ENCODE measurements around the gene OR10A5. TPM values are rescaled to one million over a fixed set of nuclear protein-coding genes. Genes with fewer than 3 reads are reported as not detected.

Gene OR10A5
- total and polyA plus RNA-seq, 2 of the 13 experiments (the other 11 are each of a cell fraction or from before 2014, with no cell fraction given) = not detected

DNA sequence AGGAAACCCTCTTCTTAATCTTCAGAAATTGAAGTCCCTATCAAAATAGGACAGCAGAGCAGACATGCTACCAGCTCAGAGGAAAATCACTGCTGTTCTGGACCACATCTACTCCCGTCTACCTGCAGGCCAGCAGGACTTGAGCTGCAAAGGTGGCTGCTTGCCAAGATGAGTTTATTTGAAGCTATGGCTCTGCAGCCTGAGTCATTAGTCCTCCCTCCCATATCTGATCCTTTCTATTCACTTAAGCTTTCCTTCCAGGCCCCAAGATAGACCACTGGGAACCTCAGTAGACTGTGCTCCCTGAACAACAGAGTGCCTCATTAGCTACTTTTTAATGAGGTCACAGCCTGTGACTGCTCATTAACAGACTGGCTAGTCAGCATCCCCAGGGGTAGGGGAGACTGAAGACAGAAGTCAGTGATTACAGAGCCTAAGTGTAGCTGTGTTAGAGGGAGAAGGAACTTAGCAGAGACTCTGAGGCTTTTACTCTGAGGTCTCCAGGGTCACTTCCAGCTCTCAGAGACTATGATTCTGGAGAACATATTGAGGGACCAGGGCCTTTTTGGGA, 10.6 kb downstream of the OR10A5 start:
- ChIA-PET CTCF (ENCODE audit: low intra/inter-chr PET ratio, low total read pairs) (no interaction called here), POLR2A (no interaction called here)
- Histone ChIP-seq H3K36me3 (replicated peaks in 1 of 2; ENCODE audit: control insufficient read depth in 1 of 2, insufficient read depth in 2 of 2, low read length in 2 of 2) (no peaks in the 10 kb centered on the region), H4K20me1 (ENCODE audit: insufficient read depth, low read length) (no peaks in the 10 kb centered on the region), H3K4me2 (ENCODE audit: low read depth, low read length) (no peak overlapping the region), H3K79me2 (ENCODE audit: insufficient read depth, low read length) (no peaks in the 10 kb centered on the region), H3K4me3 (replicated peaks in 1 of 3; ENCODE audit: insufficient read depth in 1 of 3, low read depth in 2 of 3, low read length in 3 of 3) (no peak overlapping the region), H3K4me1 (ENCODE audit: insufficient read depth, low read length) (no peaks in the 10 kb centered on the region), H3K9ac (ENCODE audit: insufficient read depth, low read depth, low read length) (no peak overlapping the region), H3K27me3 (ENCODE audit: control insufficient read depth in 1 of 2, insufficient read depth in 2 of 2, low read length in 2 of 2) (peaks cover 0 to 1% of the 10 kb centered on the region in 2 experiments; a peak in 1 of 5 replicates), H3K27ac (ENCODE audit: extremely low read length, insufficient read depth, low read length) (no peak overlapping the region), H3K9me3 (ENCODE audit: low read length) (0 out of 2 replicates have a peak, but pooled peaks cover 3% of the 10 kb centered on the region), H2AFZ (ENCODE audit: low read length) (no peak overlapping the region)
- ATAC-seq (no peak), DNase-seq (ENCODE audit: low spot score) (no peak), FAIRE-seq (no peak)
- in situ Hi-C loops (cut with HindIII; ENCODE audit: extremely low pct_ligation_motif_present, low pct_unique_long_range_greater_than_20kb) (no loop called here), intact Hi-C loops (cut with micrococcal nuclease; ENCODE audit: unreplicated experiment) (no loop called here)
- WGBS (ENCODE audit: low lambda C conversion rate) = 67% methylated on average over 1 of the region's 1 CpG
- BruUV-seq (replicated peaks) = no TSS peak
- no peak for TF ChIP-seq ZNF20 (CRISPR knock-in tag; IDR thresholded peaks at IDR 0.05)
- TF ChIP-seq NONO (IDR thresholded peaks at IDR 0.05) = no peak
- no peak for TF ChIP-seq NONO (CRISPR knock-in tag; conservative IDR thresholded peaks at IDR 0.05)
- TF ChIP-seq ZNF710 (CRISPR knock-in tag; IDR thresholded peaks at IDR 0.05; ENCODE audit: borderline replicate concordance) = no peak
- TF ChIP-seq ELF4 (CRISPR knock-in tag; IDR thresholded peaks at IDR 0.05; ENCODE audit: borderline replicate concordance) = no peak
- TF ChIP-seq, protein P1, sequence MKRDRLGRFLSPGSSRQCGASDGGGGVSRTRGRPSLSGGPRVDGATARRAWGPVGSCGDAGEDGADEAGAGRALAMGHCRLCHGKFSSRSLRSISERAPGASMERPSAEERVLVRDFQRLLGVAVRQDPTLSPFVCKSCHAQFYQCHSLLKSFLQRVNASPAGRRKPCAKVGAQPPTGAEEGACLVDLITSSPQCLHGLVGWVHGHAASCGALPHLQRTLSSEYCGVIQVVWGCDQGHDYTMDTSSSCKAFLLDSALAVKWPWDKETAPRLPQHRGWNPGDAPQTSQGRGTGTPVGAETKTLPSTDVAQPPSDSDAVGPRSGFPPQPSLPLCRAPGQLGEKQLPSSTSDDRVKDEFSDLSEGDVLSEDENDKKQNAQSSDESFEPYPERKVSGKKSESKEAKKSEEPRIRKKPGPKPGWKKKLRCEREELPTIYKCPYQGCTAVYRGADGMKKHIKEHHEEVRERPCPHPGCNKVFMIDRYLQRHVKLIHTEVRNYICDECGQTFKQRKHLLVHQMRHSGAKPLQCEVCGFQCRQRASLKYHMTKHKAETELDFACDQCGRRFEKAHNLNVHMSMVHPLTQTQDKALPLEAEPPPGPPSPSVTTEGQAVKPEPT (CRISPR knock-in tag; IDR thresholded peaks at IDR 0.05; ENCODE audit: low read depth) = no peak
- TF ChIP-seq, protein P2, sequence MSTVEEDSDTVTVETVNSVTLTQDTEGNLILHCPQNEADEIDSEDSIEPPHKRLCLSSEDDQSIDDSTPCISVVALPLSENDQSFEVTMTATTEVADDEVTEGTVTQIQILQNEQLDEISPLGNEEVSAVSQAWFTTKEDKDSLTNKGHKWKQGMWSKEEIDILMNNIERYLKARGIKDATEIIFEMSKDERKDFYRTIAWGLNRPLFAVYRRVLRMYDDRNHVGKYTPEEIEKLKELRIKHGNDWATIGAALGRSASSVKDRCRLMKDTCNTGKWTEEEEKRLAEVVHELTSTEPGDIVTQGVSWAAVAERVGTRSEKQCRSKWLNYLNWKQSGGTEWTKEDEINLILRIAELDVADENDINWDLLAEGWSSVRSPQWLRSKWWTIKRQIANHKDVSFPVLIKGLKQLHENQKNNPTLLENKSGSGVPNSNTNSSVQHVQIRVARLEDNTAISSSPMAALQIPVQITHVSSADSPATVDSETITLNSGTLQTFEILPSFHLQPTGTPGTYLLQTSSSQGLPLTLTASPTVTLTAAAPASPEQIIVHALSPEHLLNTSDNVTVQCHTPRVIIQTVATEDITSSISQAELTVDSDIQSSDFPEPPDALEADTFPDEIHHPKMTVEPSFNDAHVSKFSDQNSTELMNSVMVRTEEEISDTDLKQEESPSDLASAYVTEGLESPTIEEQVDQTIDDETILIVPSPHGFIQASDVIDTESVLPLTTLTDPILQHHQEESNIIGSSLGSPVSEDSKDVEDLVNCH (CRISPR knock-in tag; IDR thresholded peaks at IDR 0.05) = no peak
- TF ChIP-seq, protein P3, sequence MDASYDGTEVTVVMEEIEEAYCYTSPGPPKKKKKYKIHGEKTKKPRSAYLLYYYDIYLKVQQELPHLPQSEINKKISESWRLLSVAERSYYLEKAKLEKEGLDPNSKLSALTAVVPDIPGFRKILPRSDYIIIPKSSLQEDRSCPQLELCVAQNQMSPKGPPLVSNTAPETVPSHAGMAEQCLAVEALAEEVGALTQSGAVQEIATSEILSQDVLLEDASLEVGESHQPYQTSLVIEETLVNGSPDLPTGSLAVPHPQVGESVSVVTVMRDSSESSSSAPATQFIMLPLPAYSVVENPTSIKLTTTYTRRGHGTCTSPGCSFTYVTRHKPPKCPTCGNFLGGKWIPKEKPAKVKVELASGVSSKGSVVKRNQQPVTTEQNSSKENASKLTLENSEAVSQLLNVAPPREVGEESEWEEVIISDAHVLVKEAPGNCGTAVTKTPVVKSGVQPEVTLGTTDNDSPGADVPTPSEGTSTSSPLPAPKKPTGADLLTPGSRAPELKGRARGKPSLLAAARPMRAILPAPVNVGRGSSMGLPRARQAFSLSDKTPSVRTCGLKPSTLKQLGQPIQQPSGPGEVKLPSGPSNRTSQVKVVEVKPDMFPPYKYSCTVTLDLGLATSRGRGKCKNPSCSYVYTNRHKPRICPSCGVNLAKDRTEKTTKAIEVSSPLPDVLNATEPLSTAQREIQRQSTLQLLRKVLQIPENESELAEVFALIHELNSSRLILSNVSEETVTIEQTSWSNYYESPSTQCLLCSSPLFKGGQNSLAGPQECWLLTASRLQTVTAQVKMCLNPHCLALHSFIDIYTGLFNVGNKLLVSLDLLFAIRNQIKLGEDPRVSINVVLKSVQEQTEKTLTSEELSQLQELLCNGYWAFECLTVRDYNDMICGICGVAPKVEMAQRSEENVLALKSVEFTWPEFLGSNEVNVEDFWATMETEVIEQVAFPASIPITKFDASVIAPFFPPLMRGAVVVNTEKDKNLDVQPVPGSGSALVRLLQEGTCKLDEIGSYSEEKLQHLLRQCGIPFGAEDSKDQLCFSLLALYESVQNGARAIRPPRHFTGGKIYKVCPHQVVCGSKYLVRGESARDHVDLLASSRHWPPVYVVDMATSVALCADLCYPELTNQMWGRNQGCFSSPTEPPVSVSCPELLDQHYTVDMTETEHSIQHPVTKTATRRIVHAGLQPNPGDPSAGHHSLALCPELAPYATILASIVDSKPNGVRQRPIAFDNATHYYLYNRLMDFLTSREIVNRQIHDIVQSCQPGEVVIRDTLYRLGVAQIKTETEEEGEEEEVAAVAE (CRISPR knock-in tag; IDR thresholded peaks at IDR 0.05; ENCODE audit: borderline replicate concordance) = no peak
- TF ChIP-seq SNAPC5 (CRISPR knock-in tag; IDR thresholded peaks at IDR 0.05; ENCODE audit: borderline replicate concordance) = no peak
- no peak for TF ChIP-seq PCBP1 (IDR thresholded peaks at IDR 0.05; ENCODE audit: borderline replicate concordance, low read depth, low read length)
- TF ChIP-seq, protein P4, sequence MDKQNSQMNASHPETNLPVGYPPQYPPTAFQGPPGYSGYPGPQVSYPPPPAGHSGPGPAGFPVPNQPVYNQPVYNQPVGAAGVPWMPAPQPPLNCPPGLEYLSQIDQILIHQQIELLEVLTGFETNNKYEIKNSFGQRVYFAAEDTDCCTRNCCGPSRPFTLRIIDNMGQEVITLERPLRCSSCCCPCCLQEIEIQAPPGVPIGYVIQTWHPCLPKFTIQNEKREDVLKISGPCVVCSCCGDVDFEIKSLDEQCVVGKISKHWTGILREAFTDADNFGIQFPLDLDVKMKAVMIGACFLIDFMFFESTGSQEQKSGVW (CRISPR knock-in tag; IDR thresholded peaks at IDR 0.05; ENCODE audit: borderline replicate concordance) = no peak

Data from HepG2 (cell line).